GM19035 (cell line): ENCODE measurements around the gene TPSAB1.
"Not testable (repeated sequence)": the region's sequence is repeated elsewhere in the genome, so short reads cannot be mapped to it uniquely, and the experiment has no call there.

Source experiments
- ATAC-seq: cut with Tn5 transposase; IDR thresholded peaks from one replicate; pipeline ENCODE4 v1.9.1; 2021; ENCODE audit not compliant: unreplicated experiment

Gene TPSAB1

DNA sequence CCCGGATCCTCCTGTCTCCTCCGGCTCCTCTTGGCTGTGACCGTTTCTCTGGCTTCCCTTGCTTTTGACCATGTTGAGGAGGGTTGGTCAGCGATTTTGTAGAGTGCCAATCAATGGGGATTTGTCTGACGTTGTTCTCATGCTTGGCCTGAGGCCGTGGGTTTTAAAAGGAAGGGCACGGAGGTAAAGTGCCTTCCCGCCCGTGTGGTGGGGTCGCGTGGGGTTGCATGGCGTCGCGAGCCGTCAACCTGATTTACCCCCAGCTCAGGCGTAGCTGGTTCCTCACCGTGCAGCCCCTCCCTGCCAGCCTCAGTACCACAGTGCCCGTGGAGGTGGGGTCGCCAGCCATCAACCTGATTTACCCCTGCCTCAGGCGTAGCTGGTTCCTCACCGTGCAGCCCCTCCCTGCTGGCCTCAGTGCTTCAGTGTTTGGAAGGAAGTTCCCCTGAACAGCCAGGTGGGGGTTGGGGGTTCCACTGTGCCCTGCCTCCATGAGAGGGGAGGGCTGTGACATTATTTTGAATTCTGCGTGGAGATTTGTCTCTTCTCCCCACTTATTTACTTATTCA lies 5.0 kb downstream of the TPSAB1 start:
- no peak for ATAC-seq

DNA sequence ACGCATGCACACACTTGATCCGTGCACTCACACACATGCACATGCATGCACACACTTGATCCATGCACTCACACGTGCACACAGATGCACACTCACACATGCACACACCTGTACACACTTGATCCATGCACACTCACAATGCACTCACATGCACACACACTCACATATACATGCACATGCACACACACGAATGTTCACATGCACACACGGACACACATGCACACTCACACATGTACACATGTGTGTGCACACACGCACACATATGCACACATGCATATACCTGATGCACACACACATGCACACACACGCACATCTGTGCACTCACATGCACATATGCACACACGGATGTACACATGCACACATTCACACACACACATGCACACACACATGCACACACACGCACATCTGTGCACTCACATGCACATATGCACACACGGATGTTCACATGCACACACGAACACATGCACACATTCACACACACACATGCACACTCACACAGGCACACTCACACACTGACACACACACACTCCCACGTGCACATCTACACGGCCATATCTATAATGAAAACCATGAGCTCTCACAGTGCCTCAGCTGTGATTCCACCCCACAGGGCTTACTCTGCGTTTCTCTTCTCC lies 7.5 kb downstream of the TPSAB1 start:
- ATAC-seq: not testable (repeated sequence)

DNA sequence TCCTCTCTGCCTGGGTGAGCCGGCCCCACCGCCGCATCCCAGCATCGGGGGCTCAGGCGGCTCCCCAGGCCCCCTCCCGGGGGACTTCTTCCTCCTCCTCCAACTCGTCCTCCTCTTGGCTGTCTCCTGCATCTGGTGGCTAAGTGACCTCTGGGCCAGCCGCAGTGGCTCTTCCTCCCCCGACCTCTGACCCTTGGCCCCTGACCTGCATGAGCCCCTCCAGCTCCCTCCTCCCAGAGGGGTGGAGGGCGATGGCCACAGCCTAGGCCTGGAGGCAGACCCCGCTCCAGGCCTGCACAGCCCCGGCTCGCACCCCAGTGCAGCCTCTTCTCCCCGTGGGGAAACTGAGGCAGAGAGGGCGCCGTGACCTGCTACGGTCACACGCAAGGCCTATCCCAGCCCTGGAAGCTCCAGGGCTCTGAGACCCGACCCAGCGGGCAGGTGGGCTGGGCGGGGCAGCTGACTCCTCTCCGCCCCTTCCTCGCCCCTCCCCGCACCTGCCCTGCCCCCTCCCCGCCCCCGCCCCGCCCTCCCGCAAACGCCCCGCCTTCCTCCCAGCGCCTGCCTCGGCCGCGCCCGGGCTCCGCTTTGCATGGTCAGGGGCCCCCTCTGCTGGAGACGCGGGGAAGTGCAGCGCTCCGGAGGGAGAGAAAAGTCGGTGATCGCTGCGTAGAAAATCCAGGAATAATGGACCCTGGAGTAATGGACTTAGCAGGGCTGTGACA lies 8.7 kb downstream of the TPSAB1 start:
- not testable (repeated sequence) for ATAC-seq

DNA sequence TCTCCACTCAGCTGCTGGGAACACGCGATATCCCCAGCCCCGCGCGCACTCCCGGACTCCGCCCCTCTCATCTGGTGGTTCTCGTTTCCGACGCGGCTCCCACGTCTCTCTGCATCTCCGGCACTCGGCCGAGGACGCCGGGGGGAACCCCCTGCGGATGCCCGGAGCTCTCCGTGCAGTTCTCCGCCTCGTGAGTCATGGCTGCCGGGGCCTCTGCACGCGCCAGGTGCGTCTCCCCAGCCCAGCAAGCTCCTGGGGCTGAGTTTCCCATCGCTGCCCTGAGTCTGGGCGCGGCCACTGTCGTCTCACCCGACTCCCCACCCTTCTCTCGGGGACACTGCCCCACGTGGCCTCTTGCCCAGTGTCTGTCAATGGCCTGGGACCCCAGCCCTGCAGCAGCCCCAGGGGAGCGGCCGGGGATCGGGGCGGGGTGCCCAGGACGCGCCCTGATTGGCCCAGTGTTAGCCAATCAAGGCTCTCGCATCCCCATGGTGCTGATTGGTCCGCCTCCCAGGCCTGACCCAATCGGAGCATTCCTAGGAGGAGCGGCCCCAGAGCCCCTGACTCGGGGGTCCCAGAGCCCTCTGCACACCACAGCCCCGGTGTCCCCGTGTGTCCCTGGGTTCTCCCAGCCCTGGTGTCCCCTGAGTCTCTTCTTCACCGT lies 13.3 kb downstream of the TPSAB1 start:
- ATAC-seq: not testable (repeated sequence)

DNA sequence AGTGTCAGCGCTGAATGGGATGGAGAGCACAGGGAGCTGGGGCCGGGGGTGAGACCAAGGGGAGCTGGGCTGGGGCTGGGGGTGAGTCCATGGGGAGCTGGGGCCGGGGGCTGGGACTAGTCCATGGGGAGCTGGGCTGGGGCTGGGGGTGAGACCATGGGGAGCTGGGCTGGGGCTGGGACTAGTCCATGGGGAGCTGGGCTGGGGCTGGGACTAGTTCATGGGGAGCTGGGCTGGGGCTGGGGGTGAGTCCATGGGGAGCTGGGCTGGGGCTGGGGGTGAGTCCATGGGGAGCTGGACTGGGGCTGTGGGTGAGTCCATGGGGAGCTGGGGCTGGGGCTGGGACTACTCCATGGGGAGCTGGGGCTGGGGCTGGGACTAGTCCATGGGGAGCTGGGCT lies 14.3 kb downstream of the TPSAB1 start:
- not testable (repeated sequence) for ATAC-seq

DNA sequence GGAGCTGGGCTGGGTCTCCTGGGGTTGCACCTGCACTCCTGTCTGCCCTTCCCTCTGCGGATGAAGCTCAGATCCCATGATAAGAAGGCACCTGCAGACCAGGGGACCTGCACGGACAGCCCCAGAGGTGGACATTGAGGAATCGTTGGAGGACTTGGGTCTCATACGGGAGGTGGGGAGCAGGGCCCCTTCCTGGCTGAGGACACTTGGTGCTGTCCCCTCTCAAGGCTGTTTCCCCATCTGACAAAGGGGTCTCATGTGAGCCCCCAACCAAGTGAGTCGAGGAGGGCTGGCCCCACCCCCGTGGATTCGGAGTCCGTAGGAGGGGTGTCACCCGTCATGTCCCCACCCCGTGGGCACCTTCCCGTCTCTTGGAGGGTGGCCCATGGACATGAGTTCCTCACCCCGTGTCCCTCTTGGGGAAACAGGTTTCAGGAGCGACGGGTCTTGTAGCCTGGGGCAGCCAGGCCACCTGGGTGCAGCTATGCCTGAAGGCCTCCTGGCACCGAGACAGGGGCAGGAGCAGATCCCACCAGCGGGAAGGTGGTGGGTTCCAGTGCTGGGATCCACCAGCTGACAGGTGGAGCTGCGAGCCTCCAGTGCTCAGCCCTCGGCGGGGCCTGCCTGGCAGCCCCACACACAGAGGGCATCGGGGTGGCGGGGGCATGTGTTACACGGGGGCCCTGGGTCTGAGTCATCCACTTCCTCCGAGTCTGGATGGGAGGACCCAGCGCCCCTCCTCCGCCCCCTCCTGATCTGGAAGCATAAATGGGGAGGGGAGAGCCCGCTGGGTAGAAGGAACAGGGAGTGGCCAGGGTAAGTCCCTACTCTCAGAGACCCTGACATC lies 15.0 kb downstream of the TPSAB1 start, which contains the start of gene TPSD1:
Gene TPSD1, plus strand, starts transcription at position 794 of the 847 bp plus-strand sequence. CDS start 212 bp downstream, outside the sequence.
- not testable (repeated sequence) for ATAC-seq

DNA sequence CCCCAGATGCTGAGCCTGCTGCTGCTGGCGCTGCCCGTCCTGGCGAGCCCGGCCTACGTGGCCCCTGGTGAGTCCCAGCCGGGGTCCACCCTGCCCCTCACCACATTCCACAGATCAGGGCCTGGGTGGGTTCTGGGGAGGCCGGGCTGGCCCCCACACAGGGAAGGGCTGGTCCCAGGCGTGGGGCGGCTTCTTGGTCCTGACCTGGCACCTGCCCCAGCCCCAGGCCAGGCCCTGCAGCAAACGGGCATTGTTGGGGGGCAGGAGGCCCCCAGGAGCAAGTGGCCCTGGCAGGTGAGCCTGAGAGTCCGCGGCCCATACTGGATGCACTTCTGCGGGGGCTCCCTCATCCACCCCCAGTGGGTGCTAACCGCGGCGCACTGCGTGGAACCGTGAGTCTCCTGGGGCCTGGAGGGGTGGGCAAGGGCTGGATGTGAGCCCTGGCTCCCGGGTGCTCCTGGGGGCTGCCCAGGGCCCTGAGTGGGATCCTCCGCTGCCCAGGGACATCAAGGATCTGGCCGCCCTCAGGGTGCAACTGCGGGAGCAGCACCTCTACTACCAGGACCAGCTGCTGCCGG lies 15.9 kb downstream of the TPSAB1 start:
- ATAC-seq: not testable (repeated sequence)

DNA sequence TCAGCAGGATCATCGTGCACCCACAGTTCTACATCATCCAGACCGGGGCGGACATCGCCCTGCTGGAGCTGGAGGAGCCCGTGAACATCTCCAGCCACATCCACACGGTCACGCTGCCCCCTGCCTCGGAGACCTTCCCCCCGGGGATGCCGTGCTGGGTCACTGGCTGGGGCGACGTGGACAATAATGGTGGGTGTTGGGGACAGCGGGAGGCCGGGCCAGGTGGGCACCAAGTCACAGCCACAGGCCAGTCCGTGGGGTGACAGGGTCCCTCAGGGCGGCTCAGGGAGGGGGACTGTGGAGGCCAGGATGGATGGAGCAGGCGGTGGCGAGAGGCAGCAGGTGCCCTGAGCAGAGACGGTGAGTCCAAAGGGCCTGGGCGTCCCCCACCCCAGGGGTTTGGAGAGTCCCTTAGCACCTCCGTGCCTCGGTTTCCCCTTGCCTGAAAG lies 16.4 kb downstream of the TPSAB1 start:
- ATAC-seq: no peak

DNA sequence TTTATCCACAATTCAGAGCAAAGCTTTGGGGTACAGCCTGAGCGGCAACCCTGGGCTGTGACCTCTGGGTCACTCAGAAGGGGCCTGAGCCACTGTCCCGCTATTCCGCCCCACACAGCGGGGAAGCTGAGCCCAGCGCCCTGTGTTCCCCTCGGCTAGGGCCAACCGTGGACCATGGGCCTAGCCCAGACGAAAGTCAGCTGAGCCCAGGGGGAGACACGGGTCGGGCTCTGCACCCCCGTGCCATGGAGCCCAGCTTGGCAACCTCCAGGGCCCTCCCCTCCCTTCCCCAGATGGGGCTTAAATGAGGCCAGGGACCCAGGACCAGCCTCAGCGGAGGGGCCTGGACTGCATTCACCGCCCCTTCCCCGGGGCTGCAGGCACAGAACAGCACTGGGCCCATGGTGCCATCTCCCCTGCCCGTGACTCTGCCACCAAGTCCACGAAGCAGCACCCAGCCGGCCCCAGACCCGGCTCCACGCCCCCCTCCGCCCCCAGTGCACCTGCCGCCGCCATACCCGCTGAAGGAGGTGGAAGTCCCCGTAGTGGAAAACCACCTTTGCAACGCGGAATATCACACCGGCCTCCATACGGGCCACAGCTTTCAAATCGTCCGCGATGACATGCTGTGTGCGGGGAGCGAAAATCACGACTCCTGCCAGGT lies 17.2 kb downstream of the TPSAB1 start:
- ATAC-seq: no peak

DNA sequence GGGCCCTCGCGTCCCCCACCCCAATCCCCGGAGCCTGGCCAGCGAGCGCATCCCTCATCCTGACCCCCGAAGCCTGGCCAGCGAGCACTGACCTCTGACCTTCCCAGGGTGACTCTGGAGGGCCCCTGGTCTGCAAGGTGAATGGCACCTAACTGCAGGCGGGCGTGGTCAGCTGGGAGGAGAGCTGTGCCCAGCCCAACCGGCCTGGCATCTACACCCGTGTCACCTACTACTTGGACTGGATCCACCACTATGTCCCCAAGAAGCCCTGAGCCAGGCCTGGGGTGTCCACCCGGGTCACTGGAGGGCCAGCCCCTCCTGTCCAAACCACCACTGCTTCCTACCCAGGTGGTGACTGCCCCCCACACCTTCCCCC lies 17.7 kb downstream of the TPSAB1 start:
- no peak for ATAC-seq

DNA sequence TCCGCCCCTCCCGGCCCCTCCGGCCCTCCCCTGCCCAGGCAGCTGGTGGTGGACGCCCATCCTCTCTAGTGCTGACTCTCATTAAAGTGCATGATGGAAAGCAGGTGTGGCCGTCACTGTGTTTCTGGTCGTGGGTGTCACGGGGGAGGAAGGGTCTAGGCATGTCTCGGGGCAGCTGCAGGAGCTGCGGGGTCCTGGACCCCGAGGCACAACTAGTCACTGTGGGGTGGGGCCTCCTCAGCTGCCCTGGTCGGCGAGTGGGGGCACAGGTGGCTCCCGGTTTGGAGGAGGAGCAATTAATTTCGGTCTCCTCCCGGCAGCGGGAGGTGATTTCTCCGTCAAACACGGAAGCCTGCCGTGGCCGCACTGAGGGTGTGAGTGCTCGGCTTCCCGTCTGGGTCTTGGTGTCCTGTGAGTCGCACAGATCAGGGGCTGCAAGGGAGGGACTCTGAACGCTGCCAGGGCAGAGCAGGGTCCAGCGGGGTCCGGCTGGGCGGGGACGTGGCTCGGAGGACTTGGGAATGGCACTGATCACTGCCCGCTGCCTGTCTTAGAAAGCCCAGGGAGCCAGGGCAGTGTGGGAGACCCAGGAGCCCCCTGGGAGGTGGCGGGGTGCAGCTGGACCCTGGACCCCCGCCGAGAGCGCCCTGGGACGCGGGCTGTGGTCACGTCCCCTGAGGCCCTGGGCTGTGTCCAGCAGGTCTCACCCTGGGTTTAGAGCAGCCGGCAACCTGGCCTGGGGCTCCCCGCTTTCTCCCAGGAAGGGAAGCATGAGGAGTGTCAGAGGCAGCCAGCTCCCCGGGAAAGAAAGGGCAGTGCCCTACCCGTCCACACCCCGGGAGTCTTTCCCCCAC lies 18.6 kb downstream of the TPSAB1 start:
- no peak for ATAC-seq

DNA sequence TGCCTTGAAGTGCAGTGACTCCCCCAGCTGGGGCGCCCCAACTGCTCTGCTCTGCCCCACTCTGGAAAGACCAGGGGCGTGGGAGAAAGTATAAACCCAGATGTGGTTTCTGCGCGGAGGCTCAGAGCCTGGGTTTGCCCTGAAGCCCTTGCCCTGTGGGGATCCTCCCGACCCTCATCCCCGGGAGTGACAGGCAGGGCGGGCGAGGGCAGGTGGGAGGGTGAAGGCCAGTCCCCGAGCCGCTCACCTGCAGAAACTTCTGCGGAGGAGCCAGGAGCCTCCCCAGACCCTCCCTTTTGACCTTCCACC lies 19.2 kb downstream of the TPSAB1 start:
- ATAC-seq: no peak

DNA sequence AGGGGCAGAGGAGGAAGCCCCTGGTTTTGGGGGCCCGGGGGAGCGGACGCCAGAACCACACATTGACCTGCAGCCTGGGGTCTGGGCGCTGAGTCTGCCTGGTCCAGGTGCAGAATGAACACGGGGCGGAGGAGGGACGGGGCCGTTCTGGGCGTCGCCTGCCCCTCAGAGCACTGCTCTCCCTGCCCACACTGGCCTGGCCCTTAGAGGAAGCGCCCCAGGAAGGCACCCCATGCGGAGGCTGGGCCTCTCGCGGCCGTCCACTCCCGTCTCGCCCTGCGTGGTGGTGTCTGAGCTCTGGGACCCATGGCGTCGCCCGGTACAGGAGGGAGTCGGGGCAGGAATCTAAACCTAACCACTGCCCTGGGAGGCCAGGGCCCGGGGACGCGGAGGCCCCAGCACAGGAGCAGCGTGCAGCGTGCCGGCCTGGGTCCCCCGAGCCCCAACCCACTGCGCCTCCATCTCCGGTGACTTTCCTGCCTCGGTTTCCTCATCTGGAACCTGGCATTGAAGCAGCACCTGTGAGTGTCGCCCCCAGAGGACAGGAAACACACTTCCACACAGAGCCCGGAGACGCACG lies 19.7 kb downstream of the TPSAB1 start:
- ATAC-seq: no peak

DNA sequence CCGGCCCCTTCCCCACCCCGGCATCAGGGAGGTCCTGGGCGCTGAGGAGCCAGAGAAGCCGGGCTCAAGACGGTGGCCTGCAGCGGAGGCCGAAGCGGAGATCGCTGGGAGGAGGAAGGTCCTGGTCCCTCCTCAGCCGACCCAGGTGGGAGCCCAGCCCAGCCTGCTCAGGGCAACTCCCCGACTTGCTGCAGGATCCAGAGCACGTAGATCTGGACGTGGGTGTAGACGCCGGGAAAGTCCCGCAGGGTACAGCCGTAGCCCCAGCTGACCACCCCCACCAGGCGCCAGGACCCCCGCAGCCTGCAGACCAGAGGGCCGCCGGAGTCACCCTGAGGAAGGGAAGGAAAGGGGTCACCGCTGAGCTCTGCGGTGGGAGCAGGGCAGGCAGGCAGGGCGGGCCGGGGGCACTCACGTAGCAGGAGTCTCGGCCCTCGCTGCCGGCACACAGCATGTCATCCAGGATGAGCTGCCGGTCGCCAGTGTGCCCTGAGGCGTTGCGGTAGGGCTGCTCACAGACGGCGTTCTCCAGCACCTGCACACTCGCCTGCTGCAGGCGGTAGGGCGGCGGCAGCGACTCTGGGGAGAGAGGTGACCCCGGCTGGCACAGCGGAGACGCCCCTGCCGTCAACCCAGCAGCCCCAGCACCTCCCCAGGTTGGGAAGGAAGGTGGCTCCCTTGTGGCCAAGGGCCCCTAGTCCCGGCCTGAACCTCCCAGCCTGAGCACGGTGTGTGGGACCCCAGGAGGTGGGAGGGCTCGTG lies 20.8 kb downstream of the TPSAB1 start:
- ATAC-seq: no peak

DNA sequence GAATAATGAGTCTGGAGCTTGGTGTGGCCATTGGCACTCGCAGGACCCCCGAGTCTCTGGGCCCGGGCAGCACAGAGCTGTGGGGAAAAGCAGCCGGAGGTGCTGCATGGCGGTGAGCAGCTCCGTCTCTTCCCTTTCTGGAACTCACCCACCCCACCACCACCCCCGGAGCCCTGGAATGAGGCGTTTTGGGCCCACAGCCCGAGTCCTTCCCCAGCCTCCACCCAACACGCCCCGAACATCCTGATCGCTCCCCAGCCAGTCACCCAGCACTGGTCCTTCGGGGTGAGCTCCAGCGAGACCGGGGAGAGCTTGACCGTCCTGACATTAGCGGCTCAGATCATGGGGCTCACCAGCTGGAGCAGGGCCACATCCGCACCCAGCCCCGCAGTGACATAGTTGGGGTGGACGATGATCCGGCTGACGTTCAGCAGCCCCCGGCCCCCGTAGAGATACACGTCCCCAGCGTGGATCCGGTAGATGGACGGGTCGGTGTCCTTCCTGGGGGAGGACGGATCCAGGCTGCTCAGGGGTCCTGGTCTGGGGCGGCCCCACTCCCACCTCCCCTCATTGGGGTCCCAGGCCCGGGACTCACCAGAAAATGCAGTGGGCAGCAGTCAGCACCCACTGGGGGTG lies 21.8 kb downstream of the TPSAB1 start:
- ATAC-seq: no peak

DNA sequence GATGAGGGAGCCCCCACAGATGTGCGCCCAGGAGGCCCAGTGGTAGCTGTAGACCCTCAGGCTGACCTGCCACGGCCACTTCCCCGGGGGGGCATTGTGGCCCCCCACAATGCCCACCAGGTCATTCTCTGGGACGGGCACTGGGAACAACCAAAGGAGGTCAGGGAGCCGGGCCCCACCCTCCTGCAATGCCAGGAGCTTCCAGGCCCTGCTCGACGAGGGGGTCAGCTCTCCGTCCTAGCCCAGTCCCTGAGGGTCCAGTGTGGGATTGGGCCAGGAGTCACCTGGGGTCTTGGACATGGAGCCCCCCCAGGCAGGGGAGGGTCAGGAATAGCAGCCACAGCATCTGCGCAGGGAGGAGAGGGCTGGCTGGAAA lies 22.3 kb downstream of the TPSAB1 start:
- no peak for ATAC-seq

DNA sequence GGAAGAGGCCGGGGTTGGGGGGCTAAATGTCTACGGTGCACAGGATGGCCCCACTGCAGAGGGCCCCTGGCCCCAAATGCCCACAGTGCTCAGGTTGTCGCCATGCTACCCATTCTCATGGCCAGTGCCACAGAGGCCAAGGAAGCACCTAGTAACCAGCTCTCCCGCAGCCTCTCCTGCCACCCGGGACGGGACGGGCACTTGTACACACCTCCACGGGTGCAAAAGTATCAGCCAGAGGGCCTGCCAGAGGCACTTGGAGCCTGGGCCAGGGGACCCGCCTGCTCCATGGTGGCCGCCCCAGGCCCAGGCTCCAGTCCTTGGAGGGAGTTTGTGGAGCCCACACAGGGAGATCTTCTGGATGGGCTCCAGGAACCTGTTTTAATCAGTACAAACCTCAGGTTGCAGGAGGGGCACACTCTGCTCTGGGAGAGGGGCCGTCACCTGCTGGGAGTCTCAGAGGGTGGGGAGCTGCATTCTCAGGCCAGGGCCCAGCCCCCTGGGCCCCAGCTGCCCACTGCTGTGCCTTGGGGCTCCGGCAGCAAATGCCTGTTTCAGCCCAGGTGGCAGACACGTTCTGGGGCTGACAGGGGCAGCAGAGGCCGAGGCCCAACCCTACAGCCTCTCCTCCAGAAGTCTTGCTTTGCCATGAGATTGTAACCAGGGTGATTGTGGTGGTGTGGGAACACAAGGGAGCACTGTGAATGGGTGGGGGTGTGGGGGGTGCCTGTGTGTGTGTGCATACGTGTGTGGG lies 23.3 kb downstream of the TPSAB1 start:
- no peak for ATAC-seq
